Panc1 (cell line): Measurements from ENCODE around the gene KRTAP12-2. TPM values are rescaled to one million over a fixed set of nuclear protein-coding genes. Genes with fewer than 3 reads are reported as not detected.

Experiments used
- ATAC-seq: fragments of 200-7000 bp; cut with Tn5 transposase; 2 replicates; pipeline ENCODE4 v1.9.1; 2020; ENCODE audit warnings: mild to moderate bottlenecking, moderate library complexity
- BruUV-seq: library from RNA; stranded (reverse); fragments of 400-500 nt; replicated peaks from 2 replicates; lab custom pipeline; 2021; lab: Mats Ljungman, UMichigan
- CTCF ChIA-PET: fragments of 300-600 bp; sonication (Branson Sonifier 250); formaldehyde crosslinking; loops from one replicate; lab custom pipeline; 2022; ENCODE audit warnings: antibody characterized with exemption; lab: Charles Lee
- POLR2A ChIA-PET: fragments of 300-600 bp; sonication (Branson Sonifier 250); formaldehyde crosslinking; loops from one replicate; lab custom pipeline; 2022; ENCODE audit warnings: antibody characterized with exemption; lab: Charles Lee
- DNase-seq: peaks from one replicate; pipeline ENCODE4 v3.0.0-alpha.2; 2010; ENCODE audit warnings: low read depth, low spot score
- H3K27ac ChIP-seq: 2 replicates; pipeline ENCODE4 v1.5.1; 2011; ENCODE audit warnings: mild to moderate bottlenecking, low read length, inconsistent platforms
- H3K27me3 ChIP-seq: fragments of 200-500 bp; sonication (Bioruptor generic); 2 replicates; pipeline ENCODE4 v1.6.0; 2014; ENCODE audit warnings: low read length, inconsistent platforms; ENCODE audit not compliant: control insufficient read depth, insufficient read depth
- H3K36me3 ChIP-seq: fragments of 200-500 bp; sonication (Bioruptor generic); 2 replicates; pipeline ENCODE4 v1.5.1; 2014; ENCODE audit warnings: inconsistent platforms, mild to moderate bottlenecking, low read length, moderate library complexity; ENCODE audit not compliant: control insufficient read depth, insufficient read depth
- H3K4me1 ChIP-seq: 2 replicates; pipeline ENCODE4 v1.5.1; 2011; ENCODE audit warnings: inconsistent platforms, mild to moderate bottlenecking, low read length, moderate library complexity; ENCODE audit not compliant: control insufficient read depth, insufficient read depth
- H3K4me3 ChIP-seq, 2 experiments: 2 replicates each; pipeline ENCODE4 v1.5.1; 2011 to 2012; ENCODE audit warnings: low read depth in 2 of 2, low read length in 2 of 2, mild to moderate bottlenecking in 2 of 2, inconsistent platforms in 1 of 2, moderate library complexity in 1 of 2
- H3K9me3 ChIP-seq: fragments of 200-500 bp; sonication (Bioruptor generic); 2 replicates; pipeline ENCODE4 v1.5.1; 2014; ENCODE audit warnings: low read depth, mild to moderate bottlenecking, inconsistent platforms, low read length, moderate library complexity; ENCODE audit not compliant: control insufficient read depth, insufficient read depth
- POLR2AphosphoS5 ChIP-seq: IDR thresholded peaks from 2 replicates; pipeline ENCODE4 v1.6.1; 2012; ENCODE audit warnings: mild to moderate bottlenecking, low read depth, low read length, moderate library complexity
- SIN3A ChIP-seq: IDR thresholded peaks from 2 replicates; pipeline ENCODE4 v1.6.1; 2012; ENCODE audit warnings: low read depth, mild to moderate bottlenecking, low read length, moderate library complexity, borderline replicate concordance; ENCODE audit not compliant: insufficient read depth
- TCF7L2 ChIP-seq: IDR thresholded peaks from 2 replicates; pipeline ENCODE4 v1.6.1; 2011; ENCODE audit warnings: mild to moderate bottlenecking, low read depth, low read length, inconsistent platforms
- in situ Hi-C: cut with HindIII; loops from 2 replicates; pipeline ENCODE4 v1.10.0; 2016; ENCODE audit warnings: low sequenced_read_pairs, low pct_unique_long_range_greater_than_20kb
- intact Hi-C: fragments of 100-400 bp; cut with micrococcal nuclease; formaldehyde crosslinking; loops from one replicate; pipeline ENCODE4 v1.10.0; 2022; ENCODE audit not compliant: unreplicated experiment
- total RNA-seq: library from RNA; stranded (reverse); gene quantifications from one replicate; pipeline ENCODE4 v1.2.1, GENCODE V29; 2021; ENCODE audit not compliant: unreplicated experiment
- TF ChIP-seq, protein P1 (sequence below), 2 experiments: IDR thresholded peaks; 2 replicates each; pipeline ENCODE4 v1.6.1; 2011 to 2012; ENCODE audit warnings: low read depth in 2 of 2, control low read depth in 1 of 2, low read length in 1 of 2, mild to moderate bottlenecking in 1 of 2, moderate library complexity in 1 of 2; ENCODE audit not compliant: insufficient read depth in 1 of 2
- TF ChIP-seq, protein P2 (sequence below): fragments of 450-650 bp; IDR thresholded peaks from 2 replicates; pipeline ENCODE4 v1.5.1; 2017; ENCODE audit warnings: mild to moderate bottlenecking

KRTAP12-2 gene
- total RNA-seq, 1 experiment from 2014 or later, result not detected

DNA sequence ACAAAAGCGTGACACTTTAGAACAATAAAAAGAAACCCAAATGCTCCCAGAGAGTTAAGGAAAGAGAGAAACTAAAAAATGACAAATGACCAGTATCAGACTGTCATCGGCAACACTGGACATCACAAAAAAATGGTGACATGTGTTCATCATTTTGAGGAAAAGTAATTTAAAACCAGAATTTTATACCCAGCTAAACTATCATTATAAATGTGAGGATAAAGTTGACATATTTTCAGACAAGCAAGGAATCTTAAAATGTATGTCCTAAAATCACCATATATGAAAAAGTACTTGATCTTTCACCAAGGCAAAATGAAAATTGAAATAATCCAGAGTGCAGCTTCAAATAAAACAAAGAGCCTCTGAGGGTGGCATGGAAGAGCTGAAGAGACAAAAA, 21.8 kb downstream of the KRTAP12-2 start:
- H3K9me3 ChIP-seq, result no peaks in the 10 kb centered on the region
- in situ Hi-C loops (no loop called here), intact Hi-C loops (no loop called here)
- DNase-seq, result no peak
- H3K27ac ChIP-seq, result no peak overlapping the region
- H3K4me3 ChIP-seq, result no peak overlapping the region
- no peak for ATAC-seq
- ChIA-PET CTCF (no interaction called here), POLR2A (no interaction called here)
- no peaks in the 10 kb centered on the region for H3K27me3 ChIP-seq
- no TSS peak for BruUV-seq
- TF ChIP-seq TCF7L2, result no peak
- no peaks in the 10 kb centered on the region for H3K36me3 ChIP-seq
- no peaks in the 10 kb centered on the region for H3K4me1 ChIP-seq

DNA sequence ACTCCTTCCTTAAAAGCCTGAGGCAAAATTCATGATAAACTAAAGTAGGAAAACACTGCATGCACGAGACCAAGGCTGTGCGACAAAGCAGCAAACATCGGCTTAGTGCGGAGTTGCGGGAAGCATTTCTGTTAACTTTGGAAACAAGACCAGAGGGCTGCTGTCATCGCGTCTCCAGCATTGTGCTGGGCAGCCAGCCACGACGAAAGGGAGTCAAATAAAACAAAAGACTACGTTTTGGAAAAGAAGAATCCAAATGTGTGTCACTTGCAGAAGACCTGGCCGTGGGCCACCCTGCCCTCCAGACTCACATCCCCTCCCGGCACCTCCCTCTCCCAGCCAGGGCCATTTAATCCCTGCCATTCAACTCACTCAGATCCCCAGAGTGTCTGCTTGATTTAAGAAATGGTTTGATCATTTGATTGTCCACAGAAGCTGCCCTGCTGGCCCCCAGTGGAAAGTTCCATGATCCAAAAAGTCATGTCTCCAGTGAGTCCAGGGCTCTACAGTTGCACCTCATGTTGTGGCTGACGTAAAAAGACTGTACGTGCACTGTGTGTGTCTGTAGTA, 22.9 kb downstream of the KRTAP12-2 start:
- CTCF ChIA-PET, result no interaction called here
- ATAC-seq (no peak), DNase-seq (no peak)
- Histone ChIP-seq H3K4me3 (no peak overlapping the region), H3K9me3 (no peaks in the 10 kb centered on the region), H3K36me3 (no peaks in the 10 kb centered on the region), H3K27me3 (no peaks in the 10 kb centered on the region), H3K4me1 (no peaks in the 10 kb centered on the region), H3K27ac (no peak overlapping the region)
- intact Hi-C loops, result no loop called here
- no TSS peak for BruUV-seq
- POLR2A ChIA-PET, result no interaction called here
- TF ChIP-seq, protein P1, sequence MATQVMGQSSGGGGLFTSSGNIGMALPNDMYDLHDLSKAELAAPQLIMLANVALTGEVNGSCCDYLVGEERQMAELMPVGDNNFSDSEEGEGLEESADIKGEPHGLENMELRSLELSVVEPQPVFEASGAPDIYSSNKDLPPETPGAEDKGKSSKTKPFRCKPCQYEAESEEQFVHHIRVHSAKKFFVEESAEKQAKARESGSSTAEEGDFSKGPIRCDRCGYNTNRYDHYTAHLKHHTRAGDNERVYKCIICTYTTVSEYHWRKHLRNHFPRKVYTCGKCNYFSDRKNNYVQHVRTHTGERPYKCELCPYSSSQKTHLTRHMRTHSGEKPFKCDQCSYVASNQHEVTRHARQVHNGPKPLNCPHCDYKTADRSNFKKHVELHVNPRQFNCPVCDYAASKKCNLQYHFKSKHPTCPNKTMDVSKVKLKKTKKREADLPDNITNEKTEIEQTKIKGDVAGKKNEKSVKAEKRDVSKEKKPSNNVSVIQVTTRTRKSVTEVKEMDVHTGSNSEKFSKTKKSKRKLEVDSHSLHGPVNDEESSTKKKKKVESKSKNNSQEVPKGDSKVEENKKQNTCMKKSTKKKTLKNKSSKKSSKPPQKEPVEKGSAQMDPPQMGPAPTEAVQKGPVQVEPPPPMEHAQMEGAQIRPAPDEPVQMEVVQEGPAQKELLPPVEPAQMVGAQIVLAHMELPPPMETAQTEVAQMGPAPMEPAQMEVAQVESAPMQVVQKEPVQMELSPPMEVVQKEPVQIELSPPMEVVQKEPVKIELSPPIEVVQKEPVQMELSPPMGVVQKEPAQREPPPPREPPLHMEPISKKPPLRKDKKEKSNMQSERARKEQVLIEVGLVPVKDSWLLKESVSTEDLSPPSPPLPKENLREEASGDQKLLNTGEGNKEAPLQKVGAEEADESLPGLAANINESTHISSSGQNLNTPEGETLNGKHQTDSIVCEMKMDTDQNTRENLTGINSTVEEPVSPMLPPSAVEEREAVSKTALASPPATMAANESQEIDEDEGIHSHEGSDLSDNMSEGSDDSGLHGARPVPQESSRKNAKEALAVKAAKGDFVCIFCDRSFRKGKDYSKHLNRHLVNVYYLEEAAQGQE (IDR thresholded peaks at IDR 0.05; ENCODE audit: insufficient read depth in 1 of 2, low read depth in 2 of 2, low read length in 1 of 2), result no peak
- no peak for TF ChIP-seq TCF7L2
- TF ChIP-seq SIN3A, result no peak
- no peak for TF ChIP-seq POLR2AphosphoS5
- TF ChIP-seq, protein P2, sequence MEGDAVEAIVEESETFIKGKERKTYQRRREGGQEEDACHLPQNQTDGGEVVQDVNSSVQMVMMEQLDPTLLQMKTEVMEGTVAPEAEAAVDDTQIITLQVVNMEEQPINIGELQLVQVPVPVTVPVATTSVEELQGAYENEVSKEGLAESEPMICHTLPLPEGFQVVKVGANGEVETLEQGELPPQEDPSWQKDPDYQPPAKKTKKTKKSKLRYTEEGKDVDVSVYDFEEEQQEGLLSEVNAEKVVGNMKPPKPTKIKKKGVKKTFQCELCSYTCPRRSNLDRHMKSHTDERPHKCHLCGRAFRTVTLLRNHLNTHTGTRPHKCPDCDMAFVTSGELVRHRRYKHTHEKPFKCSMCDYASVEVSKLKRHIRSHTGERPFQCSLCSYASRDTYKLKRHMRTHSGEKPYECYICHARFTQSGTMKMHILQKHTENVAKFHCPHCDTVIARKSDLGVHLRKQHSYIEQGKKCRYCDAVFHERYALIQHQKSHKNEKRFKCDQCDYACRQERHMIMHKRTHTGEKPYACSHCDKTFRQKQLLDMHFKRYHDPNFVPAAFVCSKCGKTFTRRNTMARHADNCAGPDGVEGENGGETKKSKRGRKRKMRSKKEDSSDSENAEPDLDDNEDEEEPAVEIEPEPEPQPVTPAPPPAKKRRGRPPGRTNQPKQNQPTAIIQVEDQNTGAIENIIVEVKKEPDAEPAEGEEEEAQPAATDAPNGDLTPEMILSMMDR, result no peak
- in situ Hi-C loops, result no loop called here

DNA sequence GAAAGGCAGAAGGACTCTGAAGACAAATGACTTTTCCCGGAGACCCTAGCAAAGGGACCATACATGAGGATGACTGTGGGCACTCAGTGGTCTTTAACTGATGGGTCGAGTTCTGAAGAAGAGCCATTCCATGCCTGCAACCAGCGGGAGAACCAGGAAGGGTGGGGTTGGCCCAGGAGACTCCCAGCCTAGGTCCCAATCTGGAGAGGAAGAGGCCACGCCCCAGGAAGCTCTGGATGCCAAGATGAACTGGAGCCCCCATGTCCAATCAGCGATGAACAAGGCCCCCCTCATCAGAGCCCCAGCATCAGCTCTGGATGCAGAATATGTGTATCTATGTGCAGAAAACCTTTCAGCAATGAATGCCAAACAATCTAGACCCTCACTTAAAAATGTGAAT, 26.0 kb downstream of the KRTAP12-2 start:
- no peak overlapping the region for H3K27ac ChIP-seq
- BruUV-seq, result no TSS peak
- DNase-seq (no peak), ATAC-seq (no peak)
- no peak overlapping the region for H3K4me3 ChIP-seq
- H3K4me1 ChIP-seq, result no peaks in the 10 kb centered on the region
- no peaks in the 10 kb centered on the region for H3K9me3 ChIP-seq
- H3K36me3 ChIP-seq, result no peaks in the 10 kb centered on the region
- in situ Hi-C loops (no loop called here), intact Hi-C loops (no loop called here)
- POLR2A ChIA-PET, result no interaction called here
- CTCF ChIA-PET, result no interaction called here
- no peaks in the 10 kb centered on the region for H3K27me3 ChIP-seq
- TF ChIP-seq, protein P1 (IDR thresholded peaks at IDR 0.05; ENCODE audit: insufficient read depth in 1 of 2, low read depth in 2 of 2, low read length in 1 of 2), result no peak
- TF ChIP-seq SIN3A, result no peak
- TF ChIP-seq, protein P2, result no peak
